Effector memory CD4-positive, alpha-beta T cell (primary cell): ENCODE data around the gene CTF1.

ENCODE experiments used
- DNase-seq, 3 donors: peaks; one replicate each; pipeline ENCODE4 v3.0.0-alpha.2; 2020
- H3K27ac ChIP-seq: 2 replicates; pipeline ENCODE4 v1.7.0; 2013; ENCODE audit warnings: mild to moderate bottlenecking, low read length, moderate library complexity; ENCODE audit not compliant: insufficient read depth, poor library complexity, severe bottlenecking
- H3K27me3 ChIP-seq: replicated peaks from 2 replicates; pipeline ENCODE4 v1.7.0; 2013; ENCODE audit warnings: mild to moderate bottlenecking, low read length; ENCODE audit not compliant: insufficient read depth, control insufficient read depth, poor library complexity, severe bottlenecking
- H3K36me3 ChIP-seq: 2 replicates; pipeline ENCODE4 v1.7.0; 2013; ENCODE audit warnings: mild to moderate bottlenecking, low read length, moderate library complexity; ENCODE audit not compliant: control insufficient read depth, insufficient read depth
- H3K4me1 ChIP-seq: 2 replicates; pipeline ENCODE4 v1.7.0; 2013; ENCODE audit warnings: low read length, mild to moderate bottlenecking; ENCODE audit not compliant: control insufficient read depth, insufficient read depth, poor library complexity, severe bottlenecking
- H3K4me3 ChIP-seq: 2 replicates; pipeline ENCODE4 v1.7.0; 2013; ENCODE audit warnings: low read length, low read depth, mild to moderate bottlenecking; ENCODE audit not compliant: insufficient read depth, poor library complexity, severe bottlenecking
- H3K9me3 ChIP-seq: 2 replicates; pipeline ENCODE4 v1.7.0; 2013; ENCODE audit warnings: mild to moderate bottlenecking, low read length, moderate library complexity; ENCODE audit not compliant: control insufficient read depth

The CTF1 gene

DNA sequence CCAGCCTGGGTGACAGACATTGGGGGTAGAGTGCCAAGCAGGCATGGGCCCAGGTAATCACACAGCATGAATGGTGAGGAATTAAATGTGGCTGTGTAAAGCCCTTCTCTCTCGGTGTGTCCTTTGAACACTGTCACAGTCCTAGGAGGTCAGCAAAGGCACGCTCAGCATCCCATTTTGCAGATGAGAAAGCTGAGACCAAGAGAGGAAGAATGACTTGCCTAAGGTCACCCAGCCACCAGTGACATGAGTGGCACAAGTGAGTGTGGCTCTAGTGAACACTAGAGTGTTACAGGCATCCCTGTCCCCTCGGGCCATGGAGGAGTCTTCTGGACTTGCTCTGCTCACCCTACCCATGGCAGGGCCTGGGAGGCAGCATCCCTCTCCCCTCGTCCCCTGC is 10.7 kb downstream of the CTF1 start:
- no peaks in the 10 kb centered on the region for H3K9me3 ChIP-seq
- no peaks in the 10 kb centered on the region for H3K36me3 ChIP-seq
- no peak overlapping the region for H3K4me3 ChIP-seq
- H3K27me3 ChIP-seq: no peaks in the 10 kb centered on the region
- peaks cover 24% of the 10 kb centered on the region for H3K4me1 ChIP-seq
- no peak for DNase-seq
- H3K27ac ChIP-seq: no peak overlapping the region

DNA sequence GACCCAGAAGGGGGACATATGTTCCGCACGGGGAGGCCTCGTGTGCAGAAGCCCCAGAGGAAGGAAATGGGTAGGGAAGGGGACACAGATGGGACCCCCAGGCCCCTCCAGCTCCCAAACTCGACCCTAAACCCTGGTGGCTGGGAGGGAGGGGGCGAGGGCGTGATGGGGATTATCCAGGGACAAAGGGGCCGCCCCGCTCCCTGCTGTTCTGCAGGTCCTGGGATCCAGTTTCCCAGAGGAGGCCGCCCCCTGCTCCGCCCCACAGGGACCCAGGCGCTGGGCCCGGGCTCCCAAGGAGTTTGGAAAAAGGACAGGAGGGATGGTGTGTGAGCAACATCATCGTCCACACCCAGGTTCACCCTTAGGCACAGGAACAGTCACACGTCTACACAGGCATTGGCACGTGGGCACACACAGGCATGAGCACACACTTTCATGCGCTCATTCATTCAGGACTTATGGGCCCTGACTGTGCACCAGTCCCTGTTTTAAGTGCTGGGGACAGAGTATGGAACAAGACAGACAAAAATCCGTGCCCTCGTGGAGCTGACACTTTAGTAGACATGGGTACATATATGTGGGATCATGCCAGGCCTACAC is 14.1 kb downstream of the CTF1 start:
- no peak for DNase-seq
- H3K9me3 ChIP-seq: no peaks in the 10 kb centered on the region
- H3K27ac ChIP-seq: no peak overlapping the region
- H3K4me1 ChIP-seq: peaks cover 5% of the 10 kb centered on the region
- no peak overlapping the region for H3K4me3 ChIP-seq
- H3K36me3 ChIP-seq: no peaks in the 10 kb centered on the region
- no peaks in the 10 kb centered on the region for H3K27me3 ChIP-seq

DNA sequence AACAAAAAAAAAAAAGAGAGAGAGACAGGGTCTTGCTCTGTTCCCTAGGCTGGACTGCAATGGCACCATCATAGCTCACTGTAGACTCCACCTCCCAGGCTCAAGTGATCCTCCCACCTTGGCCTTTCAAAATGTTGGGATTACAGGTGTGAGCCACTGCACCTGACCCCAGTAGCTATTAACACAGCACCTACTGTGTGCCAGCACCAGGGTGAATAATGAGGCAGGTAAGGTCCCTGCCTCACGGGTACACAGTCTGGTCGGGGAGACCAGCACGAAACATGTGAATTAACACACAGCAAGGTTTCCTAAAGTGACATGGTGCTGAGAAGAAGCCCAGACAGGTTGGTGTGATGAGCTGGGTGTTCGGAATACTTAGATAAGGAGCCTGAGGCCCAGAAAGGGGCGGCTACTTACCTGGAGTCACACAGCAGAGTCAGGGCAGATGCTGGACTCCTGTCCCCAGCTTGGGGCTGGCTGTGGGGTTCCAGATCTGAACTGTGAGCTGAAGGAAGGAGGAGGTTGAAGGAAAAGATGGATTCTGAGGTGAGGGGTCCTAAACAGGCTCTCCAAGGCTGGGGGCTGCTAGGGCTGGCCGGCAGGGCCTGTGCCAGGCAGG is 16.5 kb downstream of the CTF1 start:
- peaks cover 2% of the 10 kb centered on the region for H3K4me1 ChIP-seq
- H3K9me3 ChIP-seq: no peaks in the 10 kb centered on the region
- H3K4me3 ChIP-seq: no peak overlapping the region
- no peaks in the 10 kb centered on the region for H3K36me3 ChIP-seq
- no peaks in the 10 kb centered on the region for H3K27me3 ChIP-seq
- no peak for DNase-seq
- H3K27ac ChIP-seq: no peak overlapping the region

DNA sequence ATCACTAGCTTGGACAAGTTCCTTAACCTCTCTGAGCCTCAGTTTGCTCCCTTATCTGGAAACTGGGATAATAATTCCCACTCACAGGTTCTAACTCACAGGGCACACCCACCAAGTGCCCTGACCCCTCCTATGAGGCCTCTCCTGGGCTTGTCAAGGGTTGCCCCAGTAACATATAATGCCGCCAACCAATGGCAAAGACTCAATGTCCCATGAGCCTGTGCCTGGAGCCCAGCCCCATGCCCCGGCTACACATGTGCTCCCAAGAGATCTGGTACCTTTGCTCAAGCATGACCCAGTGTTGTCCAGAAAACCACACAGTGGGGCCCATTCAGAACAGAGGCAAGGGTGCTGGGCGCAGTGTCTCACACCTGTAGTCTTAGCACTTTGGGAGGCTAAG is 18.4 kb downstream of the CTF1 start:
- no peak for DNase-seq

DNA sequence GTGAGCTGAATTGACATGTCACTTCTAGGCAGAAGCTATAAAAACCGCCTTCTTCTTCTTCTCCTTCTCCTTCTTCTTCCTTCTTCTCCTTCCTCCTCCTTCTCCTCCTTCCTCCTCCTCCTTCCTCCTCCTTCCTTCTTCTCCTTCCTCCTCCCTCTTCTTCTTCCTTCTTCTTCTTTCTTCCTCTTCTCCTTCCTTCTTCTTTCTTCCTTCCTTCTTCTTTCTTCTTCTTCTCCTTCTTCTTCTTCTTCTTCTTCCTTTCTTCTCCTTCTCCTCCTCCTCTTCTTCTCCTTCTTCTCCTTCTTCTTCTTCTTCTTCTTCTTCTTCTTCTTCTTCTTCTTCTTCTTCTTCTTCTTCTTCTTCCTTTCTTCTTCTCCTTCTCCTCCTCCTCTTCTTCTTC is 22.2 kb downstream of the CTF1 start:
- no peak for DNase-seq
- Histone ChIP-seq H3K4me1 (peaks cover 4% of the 10 kb centered on the region), H3K4me3 (no peak overlapping the region), H3K27ac (no peak overlapping the region), H3K27me3 (no peaks in the 10 kb centered on the region), H3K9me3 (no peaks in the 10 kb centered on the region), H3K36me3 (no peaks in the 10 kb centered on the region)

More for the DNA sequence above, 18.4 kb downstream of the CTF1 start:
- Histone ChIP-seq H3K36me3 (no peaks in the 10 kb centered on the region), H3K27ac (no peak overlapping the region), H3K4me1 (no peaks in the 10 kb centered on the region), H3K4me3 (no peak overlapping the region), H3K9me3 (no peaks in the 10 kb centered on the region), H3K27me3 (no peaks in the 10 kb centered on the region)

DNA sequence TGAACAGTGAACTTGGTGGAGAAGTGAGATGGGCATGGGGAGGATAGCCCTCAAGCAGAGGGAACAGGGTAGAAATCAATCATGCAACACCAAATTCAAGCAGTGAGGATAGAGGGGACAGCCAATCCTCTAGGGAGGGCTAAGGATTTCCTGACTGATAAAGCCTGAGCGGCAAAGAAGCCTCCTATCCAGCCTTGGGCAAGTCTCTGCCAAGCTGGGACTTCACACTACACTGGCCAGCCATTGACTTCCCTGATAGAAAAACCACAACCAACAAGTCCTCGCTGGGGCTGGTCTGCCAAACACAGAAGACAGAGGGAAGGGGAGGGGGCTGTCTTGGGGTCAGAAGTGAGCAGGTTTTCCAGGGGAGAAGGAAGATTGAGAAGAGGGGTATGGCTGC is 24.5 kb downstream of the CTF1 start:
- no peak for DNase-seq
- Histone ChIP-seq H3K4me1 (peaks cover 8% of the 10 kb centered on the region), H3K4me3 (no peak overlapping the region), H3K27ac (no peak overlapping the region), H3K36me3 (peaks cover under 1% of the 10 kb centered on the region), H3K9me3 (no peaks in the 10 kb centered on the region), H3K27me3 (no peaks in the 10 kb centered on the region)

DNA sequence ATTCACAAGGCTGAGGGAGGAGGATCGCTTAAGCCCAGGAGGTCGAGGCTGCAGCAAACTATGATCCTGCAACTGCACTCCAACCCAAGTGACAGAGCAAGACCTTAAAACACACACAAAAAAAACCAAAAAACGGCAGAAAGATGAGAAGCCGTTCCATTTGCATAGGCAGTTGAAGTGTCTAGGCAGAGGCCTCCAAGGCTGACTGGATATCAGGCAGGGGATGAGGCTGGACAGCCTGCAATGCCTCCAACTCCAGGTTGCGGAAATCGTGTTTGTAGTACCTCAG is 25.0 kb downstream of the CTF1 start:
- Histone ChIP-seq H3K27ac (no peak overlapping the region), H3K4me3 (peak overlapping the region; percentile 70), H3K27me3 (no peaks in the 10 kb centered on the region), H3K36me3 (peaks cover 3% of the 10 kb centered on the region), H3K4me1 (peaks cover 8% of the 10 kb centered on the region), H3K9me3 (no peaks in the 10 kb centered on the region)
- DNase-seq: no peak

DNA sequence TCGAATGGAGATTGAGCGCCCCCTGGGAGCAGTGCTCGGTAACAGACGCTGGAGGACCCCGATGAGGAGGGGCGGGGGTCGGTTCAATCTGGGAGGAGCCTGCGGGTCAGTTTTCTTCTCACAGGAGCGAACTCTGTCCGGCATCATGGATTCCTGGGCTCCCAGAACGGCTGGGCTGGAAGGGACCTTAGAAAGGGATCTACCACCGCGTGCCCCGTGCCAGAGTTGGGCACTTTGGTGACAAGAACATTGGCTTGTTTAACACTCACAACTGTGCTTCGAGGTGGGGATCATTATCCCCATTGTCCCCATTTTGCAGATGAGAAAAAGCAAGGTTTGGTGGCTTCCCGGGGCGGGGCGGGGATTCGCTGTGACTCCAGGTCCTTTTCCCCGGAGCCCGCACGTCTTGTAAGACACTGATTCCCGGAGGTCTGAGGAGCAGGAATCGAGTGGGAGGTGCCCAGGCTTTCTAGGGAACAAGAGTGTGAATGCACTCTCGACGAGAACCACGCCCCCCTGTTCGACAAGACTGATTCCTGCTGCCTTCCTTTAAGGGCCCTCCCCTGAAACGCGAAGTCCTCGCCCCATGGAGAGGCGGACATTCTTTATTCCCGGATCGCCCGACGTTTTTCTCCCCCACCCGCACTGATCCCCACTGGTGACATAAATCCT is 25.5 kb downstream of the CTF1 start:
- Histone ChIP-seq H3K27me3 (no peaks in the 10 kb centered on the region), H3K4me1 (peaks cover 8% of the 10 kb centered on the region), H3K4me3 (peak overlapping the region; percentile 70), H3K27ac (peak overlapping the region; percentile 61), H3K9me3 (no peaks in the 10 kb centered on the region), H3K36me3 (peaks cover 3% of the 10 kb centered on the region)
- peak; percentile 74 to 81 (median 75) for DNase-seq

DNA sequence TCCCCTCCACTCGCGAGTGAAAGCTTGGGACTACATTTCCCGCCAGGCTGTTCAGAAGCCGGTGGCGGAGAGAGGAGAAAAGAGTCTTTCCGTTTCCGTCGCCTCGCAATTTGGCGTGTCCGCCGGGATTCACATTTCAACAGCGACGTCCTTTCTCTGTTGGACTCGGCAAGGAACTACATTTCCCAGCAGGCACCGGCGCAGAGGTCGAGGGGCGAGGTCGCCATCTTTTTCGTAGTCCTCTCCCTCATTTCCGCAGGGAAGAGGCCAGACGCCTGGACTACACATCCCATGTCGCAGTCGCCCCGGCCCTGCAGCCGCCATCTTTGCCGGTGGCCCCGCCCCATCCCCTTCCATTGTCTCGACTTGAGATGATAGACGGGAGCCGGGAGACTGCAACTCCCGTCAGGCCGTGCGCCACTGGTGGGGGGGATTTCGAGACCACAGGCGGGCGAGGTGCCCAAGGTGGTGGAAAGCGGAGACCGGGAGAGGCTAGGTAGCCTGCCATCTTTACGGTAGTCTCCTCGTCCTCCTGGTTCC is 26.1 kb downstream of the CTF1 start:
- Histone ChIP-seq H3K27me3 (no peaks in the 10 kb centered on the region), H3K27ac (peak overlapping the region; percentile 83), H3K4me3 (peak overlapping the region; percentile 70), H3K9me3 (no peaks in the 10 kb centered on the region), H3K36me3 (peaks cover 3% of the 10 kb centered on the region), H3K4me1 (peaks cover 8% of the 10 kb centered on the region)
- peak; percentile 99 to 100 (median 100) for DNase-seq

DNA sequence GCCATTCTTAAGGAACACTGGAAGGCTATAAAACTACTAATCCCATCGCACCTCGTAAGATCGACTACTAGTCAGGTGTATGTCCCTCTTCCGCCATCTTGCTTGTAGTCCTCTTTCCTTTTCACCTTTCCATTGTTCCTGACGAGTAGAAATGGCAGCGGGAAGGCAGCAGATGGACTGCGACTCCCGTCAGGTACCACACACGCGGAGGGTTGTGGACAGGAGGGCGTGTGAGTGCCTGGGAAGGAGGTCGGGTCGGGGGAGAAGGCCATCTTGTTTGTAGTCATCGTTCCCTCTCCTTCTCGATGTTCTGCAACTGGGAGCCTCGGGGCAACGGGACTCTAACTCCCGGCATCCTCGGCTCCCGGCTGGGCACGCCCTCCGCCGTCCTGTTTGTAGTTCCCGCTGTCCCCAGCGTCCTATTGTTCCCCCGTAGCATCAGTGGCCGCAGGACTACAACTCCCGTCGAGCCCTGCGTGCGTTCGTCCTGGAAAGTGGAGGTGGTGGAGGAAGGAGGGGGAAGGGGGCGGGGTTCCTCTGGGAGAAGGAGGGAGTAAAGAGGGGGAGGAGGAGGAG is 26.6 kb downstream of the CTF1 start:
- H3K27ac ChIP-seq: peak overlapping the region; percentile 83
- H3K27me3 ChIP-seq: no peaks in the 10 kb centered on the region
- peak; percentile 90 to 96 (median 95) for DNase-seq
- peaks cover 8% of the 10 kb centered on the region for H3K4me1 ChIP-seq
- H3K4me3 ChIP-seq: peak overlapping the region; percentile 70
- no peaks in the 10 kb centered on the region for H3K9me3 ChIP-seq
- H3K36me3 ChIP-seq: peaks cover 3% of the 10 kb centered on the region
